ENCODE data around the gene MPRIP. TPM values are rescaled to one million over a fixed set of nuclear protein-coding genes. Genes with fewer than 3 reads are reported as not detected.
A peak's percentile ranks its signal among the peaks of the same experiment; 100 is the strongest.

Gene MPRIP
- total RNA-seq, 4 donors from 2014 or later: 61.5 to 407 (median 103) TPM

GRCh38 chr17:17237026-17237799 lies 195.0 kb downstream of the MPRIP start, which contains the start of gene FLCN:
Gene FLCN, minus strand, starts transcription at chr17:17237168. Its CDS starts 9,031 bp downstream, at chr17:17228137.
- DNase-seq: peak; percentile 91
- TF ChIP-seq CTCF (IDR thresholded peaks at IDR 0.05) (peak in 2 of 4 experiments; percentile 36 to 39), POLR2A (IDR thresholded peaks at IDR 0.05) (peak; percentile 76 to 86)
- Histone ChIP-seq H3K9me3 (no peaks in the 10 kb centered on the region), H3K27ac (peak within 1 kb of the TSS; percentile 96 to 97), H3K4me1 (peaks cover 0 to 4% of the 10 kb centered on the region in 2 donors), H3K4me3 (peak within 1 kb of the TSS; percentile 100), H3K36me3 (no peaks in the 10 kb centered on the region), H3K27me3 (no peaks in the 10 kb centered on the region)
- intact Hi-C loops (cut with DNase I; ENCODE audit: low total_unique reads): no loop called here

- Histone ChIP-seq H3K4me3 (no peak overlapping the region), H3K27ac (no peak overlapping the region), H3K4me1 (peaks cover 0 to 4% of the 10 kb centered on the region in 2 donors), H3K27me3 (no peaks in the 10 kb centered on the region), H3K36me3 (no peaks in the 10 kb centered on the region), H3K9me3 (no peaks in the 10 kb centered on the region)
- DNase-seq: no peak
- intact Hi-C loops (cut with DNase I; ENCODE audit: low total_unique reads): no loop called here
- TF ChIP-seq POLR2A (IDR thresholded peaks at IDR 0.05) (no peak), CTCF (IDR thresholded peaks at IDR 0.05) (no peak)
Observed at GRCh38 chr17:17239832-17240231, 197.6 kb downstream of the MPRIP start.

GRCh38 chr17:17241656-17242055 lies 199.4 kb downstream of the MPRIP start:
- no peak for TF ChIP-seq CTCF (IDR thresholded peaks at IDR 0.05)
- no peak for TF ChIP-seq POLR2A (IDR thresholded peaks at IDR 0.05)
- H3K27me3 ChIP-seq: no peaks in the 10 kb centered on the region
- no peaks in the 10 kb centered on the region for H3K9me3 ChIP-seq
- H3K4me1 ChIP-seq: no peaks in the 10 kb centered on the region
- no peaks in the 10 kb centered on the region for H3K36me3 ChIP-seq
- intact Hi-C loops (cut with DNase I; ENCODE audit: low total_unique reads): no loop called here
- H3K4me3 ChIP-seq: no peak overlapping the region
- H3K27ac ChIP-seq: no peak overlapping the region
- no peak for DNase-seq

GRCh38 chr17:17242246-17242645 lies 200.0 kb downstream of the MPRIP start:
- no peaks in the 10 kb centered on the region for H3K36me3 ChIP-seq

More at GRCh38 chr17:17242246-17242645, 200.0 kb downstream of the MPRIP start:
- no peak for DNase-seq
- Histone ChIP-seq H3K9me3 (no peaks in the 10 kb centered on the region), H3K4me3 (no peak overlapping the region), H3K4me1 (no peaks in the 10 kb centered on the region), H3K27me3 (no peaks in the 10 kb centered on the region), H3K27ac (no peak overlapping the region)
- intact Hi-C loops (cut with DNase I; ENCODE audit: low total_unique reads): no loop called here
- no peak for TF ChIP-seq POLR2A (IDR thresholded peaks at IDR 0.05)
- TF ChIP-seq CTCF (IDR thresholded peaks at IDR 0.05): no peak

Small RNA genes lying within 50 kb of the gene (small RNA-seq; reads per million reads assigned to genes)
- gene RNU6-767P: not detected

Other genes starting within 250 kb of the MPRIP start
- gene TNFRSF13B, start 70.3 kb upstream of the MPRIP start, total RNA-seq: not detected
- 1 to 10 TPM in 3 of 4 donors, under 1 TPM in 1; 0.77 to 8.1 (median 5.0) TPM for gene PLD6, start 163.9 kb downstream of the MPRIP start, total RNA-seq
- 10 to 100 TPM; 13.2 to 82.0 (median 61.5) TPM for gene FLCN, start 194.7 kb downstream of the MPRIP start, total RNA-seq
- gene COPS3, start 238.8 kb downstream of the MPRIP start, total RNA-seq: 10 to 100 TPM; 13.1 to 83.3 (median 49.4) TPM